Right lung (tissue), 5 donors: ENCODE results near the gene FANCL. TPM values are rescaled to one million over a fixed set of nuclear protein-coding genes. Genes with fewer than 3 reads are reported as not detected.
"Not testable (repeated sequence)": the region's sequence is repeated elsewhere in the genome, so short reads cannot be mapped to it uniquely, and the experiment has no call there.

Source experiments
- DNase-seq, 2 donors: peaks; one replicate each; pipeline ENCODE4 v3.0.0-alpha.2; 2013
- polyA plus RNA-seq, 5 donors: library from polyadenylated mRNA; unstranded; fragments of 120-200 nt; gene quantifications; one replicate each; pipeline versions ENCODE4 v1.2.1 to v1.2.3, GENCODE V29; 2013; ENCODE audit warnings: inconsistent platforms in 1 of 5, low replicate concordance in 1 of 5; ENCODE audit not compliant: insufficient read length in 5 of 5, insufficient read depth in 1 of 5

The FANCL gene
- polyA plus RNA-seq, 5 donors = 81.4 to 115 (median 103) TPM

DNA sequence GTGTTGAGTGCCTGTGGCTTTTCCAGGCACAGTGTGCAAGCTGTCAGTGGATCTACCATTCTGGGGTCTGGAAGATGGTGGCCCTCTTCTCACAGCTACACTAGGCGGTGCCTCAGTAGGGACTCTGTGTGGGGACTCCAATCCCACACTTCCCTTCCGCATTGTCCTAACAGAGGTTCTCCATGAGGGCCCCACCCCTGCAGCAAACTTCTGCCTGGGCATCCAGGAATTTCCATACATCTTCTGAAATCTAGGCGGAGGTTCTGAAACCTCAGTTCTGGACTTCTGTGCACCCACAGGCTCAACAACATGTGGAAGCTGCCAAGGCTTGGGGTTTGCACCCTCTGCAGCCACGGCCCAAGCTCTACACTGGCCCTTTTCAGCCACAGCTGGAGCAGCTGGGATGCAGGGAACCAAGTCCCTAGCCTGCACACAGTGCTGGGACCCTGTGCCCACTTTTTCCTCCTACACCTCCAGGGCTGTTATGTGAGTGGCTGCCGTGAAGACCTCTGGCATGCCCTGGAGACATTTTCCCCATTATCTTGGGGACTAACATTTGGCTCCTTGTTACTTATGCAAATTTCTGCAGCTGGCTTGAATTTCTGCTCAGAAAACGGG is 30.1 kb downstream of the FANCL start:
- not testable (repeated sequence) for DNase-seq

DNA sequence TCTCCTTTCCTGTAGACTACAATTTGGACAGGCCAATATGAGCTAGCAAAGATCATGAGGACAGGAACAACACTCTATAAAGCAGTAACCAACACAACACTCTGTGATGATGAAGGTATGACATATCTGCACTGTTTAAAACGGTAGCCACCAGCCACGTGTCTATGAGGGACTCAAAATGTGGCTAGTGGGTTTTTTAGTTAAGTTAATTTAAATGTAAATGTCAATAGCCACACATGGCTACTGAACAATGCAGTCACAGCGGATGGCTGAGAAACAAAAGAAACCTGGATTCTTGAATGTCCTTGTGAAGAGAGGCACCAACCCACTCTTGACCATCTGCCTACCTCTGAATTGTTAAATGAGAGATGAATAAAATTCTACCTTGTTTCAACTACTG is 33.9 kb downstream of the FANCL start:
- DNase-seq = no peak

DNA sequence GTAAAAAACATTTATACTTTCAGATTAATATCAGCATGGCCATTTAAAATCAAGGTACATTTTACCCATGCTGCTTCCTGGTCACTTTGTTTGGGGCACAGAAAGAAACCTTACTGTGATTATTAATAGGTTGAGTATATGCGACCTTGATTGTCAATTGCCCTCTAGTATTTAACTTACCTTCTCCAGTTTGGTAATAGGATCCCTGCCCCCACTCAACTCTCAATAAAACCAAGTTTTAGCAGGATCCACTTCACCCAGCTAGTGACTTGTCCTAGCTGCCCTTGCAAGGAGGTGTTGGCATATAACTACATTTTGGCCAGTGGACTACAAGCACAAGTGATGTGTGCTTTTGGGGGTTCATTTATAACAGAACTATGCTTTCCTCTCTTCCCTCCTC is 34.3 kb downstream of the FANCL start:
- no peak for DNase-seq

DNA sequence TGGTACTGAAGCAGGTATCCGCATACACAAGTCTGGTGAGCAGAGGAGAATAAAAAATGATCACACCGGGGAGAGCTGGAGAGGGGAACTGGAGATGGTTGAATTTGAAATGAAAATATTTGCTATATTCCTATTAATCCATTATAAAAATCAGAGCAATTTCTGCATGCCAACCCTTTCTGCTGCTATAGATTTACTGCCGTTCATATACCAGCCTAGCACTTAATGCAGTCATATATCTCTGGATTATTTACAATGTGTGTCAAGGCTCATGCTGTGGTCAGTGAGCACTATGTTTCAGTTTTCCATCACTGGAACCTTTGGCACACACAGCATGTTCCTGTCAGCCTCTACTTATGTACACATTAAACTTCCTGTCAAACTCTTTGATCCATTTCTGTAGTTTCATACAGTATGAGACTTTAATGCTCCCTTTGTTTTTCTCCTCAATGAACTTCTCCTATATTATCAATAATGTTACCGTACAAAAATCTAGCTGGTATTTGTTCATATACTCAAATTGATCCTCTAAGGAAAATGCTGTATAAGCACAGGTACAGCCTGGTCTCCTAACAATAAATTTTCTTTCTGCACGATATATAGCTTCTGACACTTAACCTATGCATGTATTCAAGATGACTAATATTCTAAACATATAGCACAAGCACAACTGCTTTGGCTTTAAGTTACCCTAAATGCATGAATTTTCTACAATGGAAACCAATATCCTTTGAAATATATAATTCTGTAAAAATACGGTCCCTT is 36.7 kb downstream of the FANCL start:
- no peak for DNase-seq

DNA sequence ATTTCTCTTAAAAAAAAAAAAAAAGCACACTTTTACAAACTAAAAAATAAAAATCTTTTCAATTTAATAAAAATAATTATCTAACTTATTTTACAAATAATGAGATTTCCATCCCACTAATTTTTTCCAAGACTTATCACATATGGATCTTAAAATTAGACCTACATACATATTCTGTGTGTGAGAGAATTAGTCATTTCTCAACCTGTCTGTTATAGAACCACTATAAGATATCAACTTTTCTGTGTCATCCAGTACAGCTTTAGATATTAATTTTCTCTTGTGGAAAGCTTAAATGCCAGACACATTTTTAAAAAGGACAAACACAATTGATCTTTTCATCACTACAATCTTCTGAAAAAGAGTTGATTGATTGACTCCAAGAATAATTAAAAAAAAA is 38.1 kb downstream of the FANCL start:
- DNase-seq = no peak

DNA sequence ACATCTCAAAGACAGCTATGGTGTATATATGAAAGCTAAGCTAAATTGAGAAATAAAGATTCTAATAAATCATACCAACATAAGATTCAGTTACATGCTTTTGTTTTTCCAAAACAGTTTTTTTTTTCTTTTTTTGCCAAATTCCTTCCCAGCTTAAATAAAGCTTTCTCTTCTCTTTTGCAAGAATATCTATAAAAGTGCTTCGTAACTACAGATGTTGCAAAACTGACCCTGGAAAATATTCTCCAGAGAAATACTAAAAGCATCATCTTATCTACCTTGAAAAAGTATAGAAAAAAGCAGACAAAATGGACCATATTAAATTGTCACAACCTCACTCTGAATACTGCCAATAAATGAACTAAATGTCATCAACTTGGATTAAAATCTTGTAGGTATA is 38.7 kb downstream of the FANCL start:
- no peak for DNase-seq

DNA sequence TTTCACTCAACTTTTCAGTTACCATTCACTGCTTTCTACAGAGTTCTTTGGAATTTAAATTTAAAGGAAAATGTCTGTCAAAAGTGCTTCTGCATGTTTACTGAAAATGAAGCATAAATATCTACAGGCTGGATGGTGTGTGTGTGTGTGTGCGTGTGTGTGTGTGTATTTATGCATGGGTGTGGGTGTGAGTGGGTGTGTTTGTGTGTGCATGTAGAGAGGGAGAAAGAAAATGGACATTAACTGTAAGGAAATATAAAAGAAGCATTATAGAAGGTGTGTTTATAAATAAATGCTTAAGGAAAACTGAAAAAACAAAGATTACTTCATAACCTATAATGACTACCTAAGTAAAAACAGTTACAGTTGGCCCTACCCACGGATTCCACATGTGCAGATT is 43.2 kb downstream of the FANCL start:
- DNase-seq = no peak

DNA sequence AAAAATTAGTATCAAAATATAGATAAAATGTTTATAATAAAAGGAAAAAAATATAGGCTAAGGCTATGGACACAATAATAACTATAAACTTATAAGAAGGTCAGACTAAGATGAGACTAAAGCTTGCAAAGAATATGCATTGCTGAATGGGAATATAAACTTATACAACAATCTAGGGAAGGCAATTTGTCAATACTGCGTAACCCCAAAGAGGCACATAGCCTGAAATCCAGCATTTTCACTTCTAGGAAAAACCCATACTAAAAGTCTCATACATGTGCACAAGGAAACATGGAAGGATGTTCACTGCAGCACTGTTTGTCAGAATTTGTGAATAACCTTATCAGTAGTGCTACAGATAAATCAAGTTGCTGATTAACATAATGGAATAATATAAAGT is 45.5 kb downstream of the FANCL start:
- DNase-seq = peak; percentile 14 to 18

DNA sequence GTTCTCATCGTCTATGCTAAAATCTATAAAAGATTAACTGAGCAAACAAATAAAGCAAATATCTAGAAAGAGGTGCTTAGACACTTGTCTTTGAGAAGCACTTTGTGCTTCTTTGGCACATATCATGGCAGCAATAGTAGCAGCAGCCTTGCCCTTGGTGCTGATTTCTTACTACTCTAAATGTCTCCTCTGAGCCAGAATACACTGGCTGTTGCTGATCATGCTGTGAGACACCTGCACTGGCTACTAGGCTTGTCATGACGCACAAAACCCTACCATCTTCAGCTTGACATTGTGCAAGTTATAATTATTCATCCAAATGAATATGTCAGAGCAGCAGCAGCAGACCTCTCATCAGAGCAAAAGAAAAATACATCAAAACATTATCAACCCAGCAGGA is 46.7 kb downstream of the FANCL start:
- DNase-seq = no peak

DNA sequence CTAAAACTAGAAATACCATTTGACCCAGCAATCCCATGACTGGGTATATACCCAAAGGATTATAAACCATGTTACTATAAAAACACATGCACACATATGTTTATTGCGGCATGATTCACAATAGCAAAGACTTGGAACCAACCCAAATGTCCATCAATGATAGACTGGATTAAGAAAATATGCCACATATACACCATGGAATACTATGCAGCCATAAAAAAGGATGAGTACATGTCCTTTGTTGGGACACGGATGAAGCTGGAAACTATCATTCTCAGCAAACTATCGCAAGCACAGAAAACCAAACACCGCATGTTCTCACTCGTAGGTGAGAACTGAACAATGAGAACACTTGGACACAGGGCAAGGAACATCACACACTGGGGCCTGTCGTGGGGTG is 54.1 kb downstream of the FANCL start:
- not testable (repeated sequence) for DNase-seq

DNA sequence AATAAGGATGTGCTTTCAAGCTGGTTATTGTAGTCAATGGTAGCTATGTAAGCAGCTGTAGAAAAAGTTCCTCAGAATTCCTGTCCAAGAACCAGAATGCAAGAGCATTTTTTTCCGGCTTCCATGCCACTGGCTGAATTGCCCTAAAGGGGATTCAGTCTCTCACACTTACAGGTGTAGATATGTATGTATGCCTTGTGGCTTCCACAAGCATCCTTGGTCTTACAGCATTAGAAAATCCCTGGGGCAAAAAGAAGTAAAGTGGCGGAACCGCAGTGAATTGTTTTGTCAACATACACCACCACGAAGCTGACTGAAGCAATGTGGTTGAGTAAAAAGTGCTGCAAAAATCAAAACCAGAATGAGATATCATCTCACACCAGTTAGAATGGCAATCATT is 54.6 kb downstream of the FANCL start:
- DNase-seq = no peak

DNA sequence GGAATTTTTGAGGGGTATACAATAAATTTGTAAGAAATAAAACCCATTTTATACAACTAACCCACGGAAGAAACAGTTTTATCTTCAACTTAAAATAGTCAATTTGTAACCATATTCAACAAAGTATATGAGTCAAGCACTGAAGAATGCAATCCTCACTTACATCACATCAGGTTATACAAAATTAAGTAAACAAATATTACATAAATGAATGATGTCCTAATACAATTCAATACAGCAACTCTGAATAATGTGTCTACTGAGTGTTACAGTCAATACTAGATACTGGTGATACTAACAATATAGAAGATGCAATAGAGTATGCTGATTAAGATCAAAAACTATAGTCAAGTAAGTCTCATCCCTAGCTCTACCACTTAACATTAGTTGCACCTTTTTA is 58.6 kb downstream of the FANCL start:
- DNase-seq = no peak

DNA sequence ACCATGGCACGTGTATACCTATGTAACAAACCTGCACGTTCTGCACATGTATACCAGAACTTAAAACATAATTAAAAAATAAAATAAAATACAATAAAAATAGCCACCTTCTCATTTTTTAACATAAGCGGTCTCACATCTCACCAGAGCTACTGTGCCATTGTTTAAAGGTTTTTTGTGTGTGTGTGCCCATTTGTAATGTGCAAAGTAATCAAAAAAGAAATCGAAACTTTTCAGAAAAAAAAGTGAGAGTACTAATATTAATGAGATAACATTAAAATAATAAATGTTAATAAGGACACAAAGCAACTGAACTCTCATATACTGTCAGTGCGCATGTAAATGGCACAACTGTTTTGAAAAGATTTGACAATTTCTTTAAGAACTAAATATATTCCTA is 60.5 kb downstream of the FANCL start:
- no peak for DNase-seq

DNA sequence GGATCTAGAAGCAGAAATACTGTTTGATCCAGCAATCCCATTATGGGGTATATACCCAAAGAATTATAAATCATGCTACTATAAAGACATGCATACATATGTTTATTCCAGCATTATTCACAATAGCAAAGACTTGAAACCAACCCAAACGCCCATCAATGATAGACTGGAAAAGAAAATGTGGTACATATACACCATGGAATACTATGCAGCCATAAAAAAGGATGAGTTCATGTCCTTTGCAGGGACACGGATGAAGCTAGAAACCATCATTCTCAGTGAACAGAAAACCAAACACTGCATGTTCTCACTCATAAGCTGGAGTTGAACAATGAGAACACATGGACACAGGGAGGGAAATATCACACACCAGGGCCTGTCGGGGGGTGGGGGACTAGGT is 61.0 kb downstream of the FANCL start:
- DNase-seq = not testable (repeated sequence)

DNA sequence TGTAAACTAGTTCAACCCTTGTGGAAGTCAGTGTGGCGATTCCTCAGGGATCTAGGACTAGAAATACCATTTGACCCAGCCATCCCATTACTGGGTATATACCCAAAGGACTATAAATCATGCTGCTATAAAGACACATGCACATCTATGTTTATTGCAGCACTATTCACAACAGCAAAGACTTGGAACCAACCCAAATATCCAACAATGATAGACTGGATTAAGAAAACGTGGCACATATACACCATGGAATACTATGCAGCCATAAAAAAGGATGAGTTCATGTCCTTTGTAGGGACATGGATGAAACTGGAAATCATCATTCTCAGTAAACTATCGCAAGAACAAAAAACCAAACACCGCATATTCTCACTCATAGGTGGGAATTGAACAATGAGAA is 63.9 kb downstream of the FANCL start:
- DNase-seq = not testable (repeated sequence)

DNA sequence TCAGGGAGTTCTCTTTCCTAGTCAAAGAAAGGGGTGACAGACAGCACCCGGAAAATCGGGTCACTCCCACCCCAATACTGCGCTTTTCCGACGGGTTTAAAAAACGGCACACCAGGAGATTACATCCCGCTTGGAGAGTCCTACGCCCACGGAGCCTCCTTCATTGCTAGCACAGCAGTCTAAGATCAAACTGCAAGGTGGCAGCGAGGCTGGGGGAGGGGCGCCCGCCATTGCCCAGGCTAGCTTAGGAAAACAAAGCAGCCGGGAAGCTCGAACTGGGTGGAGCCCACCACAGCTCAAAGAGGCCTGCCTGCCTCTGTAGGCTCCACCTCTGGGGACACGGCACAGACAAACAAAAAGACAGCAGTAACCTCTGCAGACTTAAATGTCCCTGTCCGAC is 69.3 kb downstream of the FANCL start:
- not testable (repeated sequence) for DNase-seq

DNA sequence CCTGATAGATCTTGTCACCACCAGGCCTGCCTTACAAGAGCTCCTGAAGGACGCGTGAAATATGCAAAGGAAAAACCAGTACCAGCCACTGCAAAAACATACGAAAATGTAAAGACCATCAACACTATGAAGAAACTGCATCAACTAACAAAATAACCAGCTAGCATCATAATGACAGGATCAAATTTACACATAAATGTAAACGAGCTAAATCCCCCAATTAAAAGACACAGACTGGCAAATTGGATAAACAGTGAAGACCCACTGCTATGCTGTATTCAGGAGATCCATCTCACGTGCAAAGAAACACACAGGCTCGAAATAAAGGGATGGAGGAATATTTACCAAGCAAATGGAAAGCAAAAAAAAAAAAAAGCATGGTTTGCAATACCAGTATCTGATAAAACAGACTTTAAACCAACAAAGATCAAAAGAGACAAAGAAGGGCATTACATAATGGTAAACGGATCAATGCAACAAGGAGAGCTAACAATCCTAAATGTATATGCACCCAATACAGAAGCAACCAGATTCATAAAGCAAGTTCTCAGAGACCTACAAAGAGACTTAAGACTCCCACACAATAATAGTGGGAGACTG is 70.7 kb downstream of the FANCL start:
- DNase-seq = not testable (repeated sequence)

DNA sequence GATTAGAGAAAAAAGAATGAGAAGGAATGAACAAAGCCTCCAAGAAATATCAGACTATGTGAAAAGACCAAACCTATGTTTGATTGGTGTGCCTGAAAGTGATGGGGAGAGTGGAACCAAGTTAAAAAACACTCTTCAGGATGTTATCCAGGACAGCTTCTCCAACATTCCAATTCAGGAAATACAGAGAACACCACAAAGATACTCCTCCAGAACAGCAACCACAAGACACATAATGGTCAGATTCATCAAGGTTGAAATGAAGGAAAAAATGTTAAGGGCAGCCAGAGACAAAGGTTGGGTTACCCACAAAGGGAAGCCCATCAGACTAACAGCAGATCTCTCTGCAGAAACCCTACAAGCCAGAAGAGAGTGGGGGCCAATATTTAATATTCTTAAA is 71.3 kb downstream of the FANCL start:
- not testable (repeated sequence) for DNase-seq

DNA sequence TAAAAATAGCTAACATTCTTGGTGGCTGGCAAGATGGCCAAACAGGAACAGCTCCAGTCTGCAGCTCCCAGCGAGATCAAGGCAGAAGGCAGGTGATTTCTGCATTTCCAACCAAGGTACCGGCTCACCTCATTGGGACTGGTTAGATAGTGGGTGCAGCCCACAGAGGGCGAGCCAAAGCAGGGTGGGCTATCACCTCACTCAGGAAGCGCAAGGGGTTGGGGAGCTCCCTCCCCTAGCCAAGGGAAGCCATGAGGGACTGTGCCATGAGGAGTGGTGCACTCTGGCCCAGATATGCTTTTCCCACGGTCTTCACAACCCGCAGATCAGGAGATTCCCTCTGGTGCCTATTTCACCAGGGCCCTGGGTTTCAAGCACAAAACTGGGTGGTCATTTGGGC is 73.0 kb downstream of the FANCL start:
- not testable (repeated sequence) for DNase-seq

DNA sequence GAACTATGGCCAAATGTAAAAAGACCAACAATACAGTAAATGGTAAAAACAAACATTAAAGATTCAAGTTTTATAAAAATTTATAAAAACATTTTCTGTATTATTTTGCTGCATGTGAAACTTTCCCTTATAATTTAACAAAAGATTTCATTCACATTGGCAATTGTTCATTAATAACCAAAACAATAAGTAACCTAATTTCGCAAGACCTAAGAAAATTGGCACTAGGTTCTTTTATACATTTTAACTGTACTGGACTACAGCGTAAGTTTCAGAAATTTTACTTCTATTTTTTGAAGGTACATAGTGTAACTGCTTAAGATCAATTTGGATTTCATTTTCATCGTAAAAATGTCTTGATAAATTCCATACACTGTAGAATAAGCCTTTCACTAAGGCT is 77.2 kb downstream of the FANCL start:
- DNase-seq = no peak

DNA sequence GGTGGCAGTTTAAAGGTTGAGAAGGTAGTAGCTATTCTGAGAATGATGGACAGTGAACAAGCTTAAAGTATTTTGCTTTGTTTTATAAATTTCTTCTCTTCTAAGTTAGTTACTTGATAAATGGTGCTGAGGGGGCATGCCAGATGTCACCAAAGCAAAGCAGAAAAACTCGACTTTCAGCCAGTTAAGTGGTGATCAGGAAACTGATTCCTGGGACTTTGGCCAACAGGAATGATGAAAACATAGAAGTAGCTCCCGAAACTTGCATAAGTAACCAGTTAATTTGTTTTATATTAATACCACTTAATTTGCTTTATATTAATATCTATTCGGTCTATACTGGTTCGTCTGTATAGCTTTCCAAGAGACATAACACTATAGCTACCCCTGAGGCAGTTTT is 82.6 kb downstream of the FANCL start:
- DNase-seq = peak; percentile 29 to 42

DNA sequence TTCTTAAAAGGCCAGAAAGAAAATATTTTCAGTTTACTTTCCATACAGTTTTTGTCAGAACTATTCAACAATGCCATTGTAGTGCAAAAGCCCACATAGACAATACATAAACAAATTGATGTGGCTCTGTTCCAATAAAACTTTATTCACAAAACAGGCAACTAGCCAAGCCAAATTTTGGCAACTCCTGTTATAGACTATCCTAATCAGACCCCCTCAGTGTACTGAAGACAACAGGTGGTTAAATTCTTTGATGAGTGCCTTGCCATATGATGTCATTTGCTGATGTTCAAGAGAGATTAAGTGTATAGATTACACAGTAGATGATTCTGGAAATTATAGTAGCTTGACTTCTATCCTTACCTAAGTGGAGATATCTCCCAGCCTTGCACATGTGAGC is 83.4 kb downstream of the FANCL start:
- DNase-seq = no peak

DNA sequence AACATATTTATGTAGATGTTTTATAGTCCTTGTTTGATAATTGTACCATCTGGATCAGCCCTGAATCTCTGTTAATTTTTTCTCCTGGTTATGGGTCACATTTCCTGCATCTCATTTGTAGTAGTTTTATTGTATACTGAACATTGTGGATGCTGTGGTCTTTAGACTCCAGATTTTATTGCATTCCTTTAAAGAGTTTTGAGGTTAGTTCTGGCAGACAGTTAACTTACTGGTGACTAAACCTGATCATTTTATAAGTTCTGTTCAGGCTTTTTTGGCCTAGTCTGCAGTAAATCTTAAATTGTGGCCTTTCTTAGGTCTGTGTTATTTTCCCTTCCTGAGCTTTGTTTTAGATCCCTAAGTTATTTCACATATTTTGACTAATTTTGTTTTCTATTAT is 84.3 kb downstream of the FANCL start:
- DNase-seq = no peak
